K562 (cell line): ENCODE measurements around the gene PIK3C2B. TPM values are rescaled to one million over a fixed set of nuclear protein-coding genes. Genes with fewer than 3 reads are reported as not detected.

ENCODE experiments used
- GATAD2A ChIP-seq: fragments of 450-650 bp; IDR thresholded peaks from 2 replicates; pipeline ENCODE4 v1.6.1; 2017
- NFE2L1 ChIP-seq: fragments of 450-650 bp; IDR thresholded peaks from 2 replicates; pipeline ENCODE4 v1.6.1; 2016; ENCODE audit warnings: missing genetic modification characterization, low read depth, mild to moderate bottlenecking, missing compliant biosample characterization, moderate library complexity, borderline replicate concordance
- SETDB1 ChIP-seq: IDR thresholded peaks from one replicate; pipeline ENCODE4 v1.6.1; 2012; ENCODE audit warnings: low read length, control low read depth, inconsistent platforms
- SREBF1 ChIP-seq: fragments of 150-350 bp; IDR thresholded peaks from 2 replicates; pipeline ENCODE4 v1.6.1; 2014; ENCODE audit warnings: antibody characterized with exemption, low read depth, low read length, borderline replicate concordance
- STAT5B ChIP-seq: fragments of 250-450 bp; sonication (Bioruptor Pico); IDR thresholded peaks from 2 replicates; pipeline ENCODE4 v1.8.0; 2021; ENCODE audit warnings: mild to moderate bottlenecking, inconsistent platforms
- TGIF2 ChIP-seq: sonication (generic); formaldehyde crosslinking; IDR thresholded peaks from 2 replicates; pipeline ENCODE4 v1.8.1; 2022; ENCODE audit warnings: mild to moderate bottlenecking, missing genetic modification reagents, moderate library complexity
- WHSC1 ChIP-seq: IDR thresholded peaks from one replicate; pipeline ENCODE4 v1.6.1; 2012; ENCODE audit warnings: low read length, control low read depth, inconsistent platforms
- ZNF124 ChIP-seq: sonication (generic); formaldehyde crosslinking; IDR thresholded peaks from 2 replicates; pipeline ENCODE4 v1.8.1; 2022; ENCODE audit warnings: missing genetic modification reagents
- ZNF699 ChIP-seq: fragments of 250-450 bp; sonication (Bioruptor Pico); IDR thresholded peaks from 2 replicates; pipeline ENCODE4 v1.8.0; 2021; ENCODE audit warnings: mild to moderate bottlenecking, moderate library complexity; ENCODE audit not compliant: insufficient replicate concordance
- polyA plus RNA-seq, 8 experiments: library from polyadenylated mRNA; depleted of rRNA in 4 of 8; stranded (reverse) in 5 of 8; unstranded in 3 of 8; fragments of >200 nt; fragmentation: Nextera tagmentation in 2 of 8; fragmentation: Illumina TruSeq in 1 of 8; extraction: Ambion mirVana in 2 of 8; extraction: Trizol in 1 of 8; gene quantifications; 2 replicates each; pipeline versions ENCODE4 v1.2.1 to v1.2.3, GENCODE V29; 2011 to 2014; ENCODE audit warnings: inconsistent platforms in 1 of 8, missing spikeins in 1 of 8
- total RNA-seq, 7 experiments: library from RNA; depleted of rRNA in 6 of 7; stranded (reverse); fragments of >200 nt in 6 of 7; fragmentation: Illumina TruSeq in 2 of 7; extraction: Trizol in 2 of 7; gene quantifications; 2 replicates each; pipeline versions ENCODE4 v1.2.1 to v1.2.3, GENCODE V29; 2011 to 2021; ENCODE audit warnings: low replicate concordance in 1 of 7
- TF ChIP-seq, protein P1 (sequence below): IDR thresholded peaks from 2 replicates; pipeline ENCODE4 v1.6.1; 2011; ENCODE audit warnings: borderline replicate concordance, low read depth, mild to moderate bottlenecking, moderate library complexity, low read length; ENCODE audit not compliant: insufficient read depth, poor library complexity, severe bottlenecking
- TF ChIP-seq, protein P2 (sequence below): sonication (generic); formaldehyde crosslinking; IDR thresholded peaks from 2 replicates; pipeline ENCODE4 v1.8.1; 2023; ENCODE audit warnings: mild to moderate bottlenecking, missing genetic modification reagents
- TF ChIP-seq, protein P3 (sequence below): fragments of 150-350 bp; conservative IDR thresholded peaks from 2 replicates; pipeline ENCODE4 v1.6.1; 2014; ENCODE audit warnings: low read length
- TF ChIP-seq, protein P4 (sequence below): sonication (generic); formaldehyde crosslinking; IDR thresholded peaks from 2 replicates; pipeline ENCODE4 v1.8.0; 2022; ENCODE audit warnings: mild to moderate bottlenecking, missing genetic modification reagents
- TF ChIP-seq, protein P5 (sequence below): fragments of 250-450 bp; sonication (Bioruptor Pico); IDR thresholded peaks from 2 replicates; pipeline ENCODE4 v1.9.0; 2021; ENCODE audit warnings: mild to moderate bottlenecking
- TF ChIP-seq, protein P6 (sequence below): fragments of 250-450 bp; sonication (Bioruptor Pico); IDR thresholded peaks from 2 replicates; pipeline ENCODE4 v1.5.0; 2021

PIK3C2B gene
- total and polyA plus RNA-seq, 9 of the 15 experiments (the other 6 are each of a cell fraction or from before 2014, with no cell fraction given), result 0.10 to 2.9 (median 0.72) TPM

DNA sequence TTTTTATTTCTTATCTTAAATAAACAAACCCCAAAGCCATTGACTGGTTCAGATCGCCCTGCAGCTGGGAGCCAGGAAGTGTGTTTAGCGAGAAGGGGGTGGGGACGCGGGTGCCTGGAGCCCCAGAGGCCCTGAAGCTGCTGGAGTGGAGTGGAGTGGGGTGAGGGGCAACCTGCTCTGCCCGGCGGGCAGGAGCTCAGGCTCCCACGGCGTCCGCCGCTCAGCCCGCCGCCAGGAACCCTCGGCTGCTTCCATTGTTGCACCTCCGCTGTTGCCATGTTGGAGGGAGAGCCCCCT, 673 bp downstream of the PIK3C2B start (continued):
- TF ChIP-seq, protein P1, sequence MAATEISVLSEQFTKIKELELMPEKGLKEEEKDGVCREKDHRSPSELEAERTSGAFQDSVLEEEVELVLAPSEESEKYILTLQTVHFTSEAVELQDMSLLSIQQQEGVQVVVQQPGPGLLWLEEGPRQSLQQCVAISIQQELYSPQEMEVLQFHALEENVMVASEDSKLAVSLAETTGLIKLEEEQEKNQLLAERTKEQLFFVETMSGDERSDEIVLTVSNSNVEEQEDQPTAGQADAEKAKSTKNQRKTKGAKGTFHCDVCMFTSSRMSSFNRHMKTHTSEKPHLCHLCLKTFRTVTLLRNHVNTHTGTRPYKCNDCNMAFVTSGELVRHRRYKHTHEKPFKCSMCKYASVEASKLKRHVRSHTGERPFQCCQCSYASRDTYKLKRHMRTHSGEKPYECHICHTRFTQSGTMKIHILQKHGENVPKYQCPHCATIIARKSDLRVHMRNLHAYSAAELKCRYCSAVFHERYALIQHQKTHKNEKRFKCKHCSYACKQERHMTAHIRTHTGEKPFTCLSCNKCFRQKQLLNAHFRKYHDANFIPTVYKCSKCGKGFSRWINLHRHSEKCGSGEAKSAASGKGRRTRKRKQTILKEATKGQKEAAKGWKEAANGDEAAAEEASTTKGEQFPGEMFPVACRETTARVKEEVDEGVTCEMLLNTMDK, result no peak
- TF ChIP-seq GATAD2A (0 out of 2 replicates have a peak, but pooled peaks have one; percentile 28), SETDB1 (no peak), SREBF1 (no peak), STAT5B (CRISPR knock-in tag) (no peak), NFE2L1 (tag) (no peak), WHSC1 (no peak), ZNF699 (no peak), ZNF124 (no peak), TGIF2 (CRISPR knock-in tag) (peak; percentile 58; the same call in 1 of the 2 replicates)
- TF ChIP-seq, protein P2, sequence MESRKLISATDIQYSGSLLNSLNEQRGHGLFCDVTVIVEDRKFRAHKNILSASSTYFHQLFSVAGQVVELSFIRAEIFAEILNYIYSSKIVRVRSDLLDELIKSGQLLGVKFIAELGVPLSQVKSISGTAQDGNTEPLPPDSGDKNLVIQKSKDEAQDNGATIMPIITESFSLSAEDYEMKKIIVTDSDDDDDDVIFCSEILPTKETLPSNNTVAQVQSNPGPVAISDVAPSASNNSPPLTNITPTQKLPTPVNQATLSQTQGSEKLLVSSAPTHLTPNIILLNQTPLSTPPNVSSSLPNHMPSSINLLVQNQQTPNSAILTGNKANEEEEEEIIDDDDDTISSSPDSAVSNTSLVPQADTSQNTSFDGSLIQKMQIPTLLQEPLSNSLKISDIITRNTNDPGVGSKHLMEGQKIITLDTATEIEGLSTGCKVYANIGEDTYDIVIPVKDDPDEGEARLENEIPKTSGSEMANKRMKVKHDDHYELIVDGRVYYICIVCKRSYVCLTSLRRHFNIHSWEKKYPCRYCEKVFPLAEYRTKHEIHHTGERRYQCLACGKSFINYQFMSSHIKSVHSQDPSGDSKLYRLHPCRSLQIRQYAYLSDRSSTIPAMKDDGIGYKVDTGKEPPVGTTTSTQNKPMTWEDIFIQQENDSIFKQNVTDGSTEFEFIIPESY (CRISPR knock-in tag), result no peak
- TF ChIP-seq, protein P3, sequence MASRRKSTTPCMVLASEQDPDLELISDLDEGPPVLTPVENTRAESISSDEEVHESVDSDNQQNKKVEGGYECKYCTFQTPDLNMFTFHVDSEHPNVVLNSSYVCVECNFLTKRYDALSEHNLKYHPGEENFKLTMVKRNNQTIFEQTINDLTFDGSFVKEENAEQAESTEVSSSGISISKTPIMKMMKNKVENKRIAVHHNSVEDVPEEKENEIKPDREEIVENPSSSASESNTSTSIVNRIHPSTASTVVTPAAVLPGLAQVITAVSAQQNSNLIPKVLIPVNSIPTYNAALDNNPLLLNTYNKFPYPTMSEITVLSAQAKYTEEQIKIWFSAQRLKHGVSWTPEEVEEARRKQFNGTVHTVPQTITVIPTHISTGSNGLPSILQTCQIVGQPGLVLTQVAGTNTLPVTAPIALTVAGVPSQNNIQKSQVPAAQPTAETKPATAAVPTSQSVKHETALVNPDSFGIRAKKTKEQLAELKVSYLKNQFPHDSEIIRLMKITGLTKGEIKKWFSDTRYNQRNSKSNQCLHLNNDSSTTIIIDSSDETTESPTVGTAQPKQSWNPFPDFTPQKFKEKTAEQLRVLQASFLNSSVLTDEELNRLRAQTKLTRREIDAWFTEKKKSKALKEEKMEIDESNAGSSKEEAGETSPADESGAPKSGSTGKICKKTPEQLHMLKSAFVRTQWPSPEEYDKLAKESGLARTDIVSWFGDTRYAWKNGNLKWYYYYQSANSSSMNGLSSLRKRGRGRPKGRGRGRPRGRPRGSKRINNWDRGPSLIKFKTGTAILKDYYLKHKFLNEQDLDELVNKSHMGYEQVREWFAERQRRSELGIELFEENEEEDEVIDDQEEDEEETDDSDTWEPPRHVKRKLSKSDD, result no peak
- TF ChIP-seq, protein P4, sequence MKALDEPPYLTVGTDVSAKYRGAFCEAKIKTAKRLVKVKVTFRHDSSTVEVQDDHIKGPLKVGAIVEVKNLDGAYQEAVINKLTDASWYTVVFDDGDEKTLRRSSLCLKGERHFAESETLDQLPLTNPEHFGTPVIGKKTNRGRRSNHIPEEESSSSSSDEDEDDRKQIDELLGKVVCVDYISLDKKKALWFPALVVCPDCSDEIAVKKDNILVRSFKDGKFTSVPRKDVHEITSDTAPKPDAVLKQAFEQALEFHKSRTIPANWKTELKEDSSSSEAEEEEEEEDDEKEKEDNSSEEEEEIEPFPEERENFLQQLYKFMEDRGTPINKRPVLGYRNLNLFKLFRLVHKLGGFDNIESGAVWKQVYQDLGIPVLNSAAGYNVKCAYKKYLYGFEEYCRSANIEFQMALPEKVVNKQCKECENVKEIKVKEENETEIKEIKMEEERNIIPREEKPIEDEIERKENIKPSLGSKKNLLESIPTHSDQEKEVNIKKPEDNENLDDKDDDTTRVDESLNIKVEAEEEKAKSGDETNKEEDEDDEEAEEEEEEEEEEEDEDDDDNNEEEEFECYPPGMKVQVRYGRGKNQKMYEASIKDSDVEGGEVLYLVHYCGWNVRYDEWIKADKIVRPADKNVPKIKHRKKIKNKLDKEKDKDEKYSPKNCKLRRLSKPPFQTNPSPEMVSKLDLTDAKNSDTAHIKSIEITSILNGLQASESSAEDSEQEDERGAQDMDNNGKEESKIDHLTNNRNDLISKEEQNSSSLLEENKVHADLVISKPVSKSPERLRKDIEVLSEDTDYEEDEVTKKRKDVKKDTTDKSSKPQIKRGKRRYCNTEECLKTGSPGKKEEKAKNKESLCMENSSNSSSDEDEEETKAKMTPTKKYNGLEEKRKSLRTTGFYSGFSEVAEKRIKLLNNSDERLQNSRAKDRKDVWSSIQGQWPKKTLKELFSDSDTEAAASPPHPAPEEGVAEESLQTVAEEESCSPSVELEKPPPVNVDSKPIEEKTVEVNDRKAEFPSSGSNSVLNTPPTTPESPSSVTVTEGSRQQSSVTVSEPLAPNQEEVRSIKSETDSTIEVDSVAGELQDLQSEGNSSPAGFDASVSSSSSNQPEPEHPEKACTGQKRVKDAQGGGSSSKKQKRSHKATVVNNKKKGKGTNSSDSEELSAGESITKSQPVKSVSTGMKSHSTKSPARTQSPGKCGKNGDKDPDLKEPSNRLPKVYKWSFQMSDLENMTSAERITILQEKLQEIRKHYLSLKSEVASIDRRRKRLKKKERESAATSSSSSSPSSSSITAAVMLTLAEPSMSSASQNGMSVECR (CRISPR knock-in tag), result no peak
- TF ChIP-seq, protein P5, sequence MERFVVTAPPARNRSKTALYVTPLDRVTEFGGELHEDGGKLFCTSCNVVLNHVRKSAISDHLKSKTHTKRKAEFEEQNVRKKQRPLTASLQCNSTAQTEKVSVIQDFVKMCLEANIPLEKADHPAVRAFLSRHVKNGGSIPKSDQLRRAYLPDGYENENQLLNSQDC (CRISPR knock-in tag), result no peak
- TF ChIP-seq, protein P6, sequence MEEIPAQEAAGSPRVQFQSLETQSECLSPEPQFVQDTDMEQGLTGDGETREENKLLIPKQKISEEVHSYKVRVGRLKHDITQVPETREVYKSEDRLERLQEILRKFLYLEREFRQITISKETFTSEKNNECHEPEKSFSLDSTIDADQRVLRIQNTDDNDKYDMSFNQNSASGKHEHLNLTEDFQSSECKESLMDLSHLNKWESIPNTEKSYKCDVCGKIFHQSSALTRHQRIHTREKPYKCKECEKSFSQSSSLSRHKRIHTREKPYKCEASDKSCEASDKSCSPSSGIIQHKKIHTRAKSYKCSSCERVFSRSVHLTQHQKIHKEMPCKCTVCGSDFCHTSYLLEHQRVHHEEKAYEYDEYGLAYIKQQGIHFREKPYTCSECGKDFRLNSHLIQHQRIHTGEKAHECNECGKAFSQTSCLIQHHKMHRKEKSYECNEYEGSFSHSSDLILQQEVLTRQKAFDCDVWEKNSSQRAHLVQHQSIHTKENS (CRISPR knock-in tag), result no peak
